GM12874 (cell line): ENCODE data around the gene NRDC.
A peak's percentile ranks its signal among the peaks of the same experiment; 100 is the strongest.

Experiments used
- TF ChIP-seq, protein P1 (sequence below): IDR thresholded peaks from 2 replicates; pipeline ENCODE4 v1.5.1; 2011; ENCODE audit warnings: low read depth, mild to moderate bottlenecking, control low read depth, low read length, moderate library complexity; ENCODE audit not compliant: insufficient read depth

NRDC gene, protein sequence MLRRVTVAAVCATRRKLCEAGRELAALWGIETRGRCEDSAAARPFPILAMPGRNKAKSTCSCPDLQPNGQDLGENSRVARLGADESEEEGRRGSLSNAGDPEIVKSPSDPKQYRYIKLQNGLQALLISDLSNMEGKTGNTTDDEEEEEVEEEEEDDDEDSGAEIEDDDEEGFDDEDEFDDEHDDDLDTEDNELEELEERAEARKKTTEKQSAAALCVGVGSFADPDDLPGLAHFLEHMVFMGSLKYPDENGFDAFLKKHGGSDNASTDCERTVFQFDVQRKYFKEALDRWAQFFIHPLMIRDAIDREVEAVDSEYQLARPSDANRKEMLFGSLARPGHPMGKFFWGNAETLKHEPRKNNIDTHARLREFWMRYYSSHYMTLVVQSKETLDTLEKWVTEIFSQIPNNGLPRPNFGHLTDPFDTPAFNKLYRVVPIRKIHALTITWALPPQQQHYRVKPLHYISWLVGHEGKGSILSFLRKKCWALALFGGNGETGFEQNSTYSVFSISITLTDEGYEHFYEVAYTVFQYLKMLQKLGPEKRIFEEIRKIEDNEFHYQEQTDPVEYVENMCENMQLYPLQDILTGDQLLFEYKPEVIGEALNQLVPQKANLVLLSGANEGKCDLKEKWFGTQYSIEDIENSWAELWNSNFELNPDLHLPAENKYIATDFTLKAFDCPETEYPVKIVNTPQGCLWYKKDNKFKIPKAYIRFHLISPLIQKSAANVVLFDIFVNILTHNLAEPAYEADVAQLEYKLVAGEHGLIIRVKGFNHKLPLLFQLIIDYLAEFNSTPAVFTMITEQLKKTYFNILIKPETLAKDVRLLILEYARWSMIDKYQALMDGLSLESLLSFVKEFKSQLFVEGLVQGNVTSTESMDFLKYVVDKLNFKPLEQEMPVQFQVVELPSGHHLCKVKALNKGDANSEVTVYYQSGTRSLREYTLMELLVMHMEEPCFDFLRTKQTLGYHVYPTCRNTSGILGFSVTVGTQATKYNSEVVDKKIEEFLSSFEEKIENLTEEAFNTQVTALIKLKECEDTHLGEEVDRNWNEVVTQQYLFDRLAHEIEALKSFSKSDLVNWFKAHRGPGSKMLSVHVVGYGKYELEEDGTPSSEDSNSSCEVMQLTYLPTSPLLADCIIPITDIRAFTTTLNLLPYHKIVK

DNA sequence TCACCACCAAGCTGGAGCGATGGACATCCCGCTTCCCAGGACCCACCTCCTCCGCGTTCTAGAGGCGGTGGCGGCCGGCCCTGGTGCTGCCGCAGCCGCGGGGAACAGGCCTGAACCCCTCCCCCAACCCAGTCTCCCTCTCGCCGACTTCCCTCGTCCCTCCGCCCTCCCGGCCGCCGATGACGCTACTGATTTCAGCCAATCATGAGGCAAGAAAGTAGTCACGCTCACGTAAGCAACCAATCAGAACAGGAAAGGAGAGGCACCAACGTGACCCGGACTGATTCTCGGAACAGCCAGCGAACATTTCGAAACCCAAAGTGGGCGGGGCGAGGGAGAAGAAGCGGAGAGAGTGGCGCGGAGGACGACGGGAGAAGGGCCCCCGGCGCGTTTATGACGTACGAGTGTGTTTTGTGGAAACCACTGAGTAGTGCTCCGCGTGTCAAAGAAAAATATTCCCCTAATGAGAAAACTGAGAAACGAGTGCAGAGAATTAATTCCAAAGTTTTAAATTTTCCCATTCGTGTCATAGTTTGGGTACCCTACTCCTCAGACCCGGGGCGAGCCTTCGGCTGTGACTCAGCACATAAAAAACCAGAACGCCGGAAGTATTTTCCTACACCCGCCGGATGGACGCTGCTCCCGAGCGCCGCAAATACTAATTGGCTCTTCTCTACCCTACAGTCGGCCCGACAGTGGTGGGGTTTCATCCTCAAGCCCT is at the start of gene NRDC:
Gene NRDC, minus strand, starts transcription at position 112 of the 721 bp plus-strand sequence. CDS start 112 bp downstream, outside the sequence.
- TF ChIP-seq, protein P1, sequence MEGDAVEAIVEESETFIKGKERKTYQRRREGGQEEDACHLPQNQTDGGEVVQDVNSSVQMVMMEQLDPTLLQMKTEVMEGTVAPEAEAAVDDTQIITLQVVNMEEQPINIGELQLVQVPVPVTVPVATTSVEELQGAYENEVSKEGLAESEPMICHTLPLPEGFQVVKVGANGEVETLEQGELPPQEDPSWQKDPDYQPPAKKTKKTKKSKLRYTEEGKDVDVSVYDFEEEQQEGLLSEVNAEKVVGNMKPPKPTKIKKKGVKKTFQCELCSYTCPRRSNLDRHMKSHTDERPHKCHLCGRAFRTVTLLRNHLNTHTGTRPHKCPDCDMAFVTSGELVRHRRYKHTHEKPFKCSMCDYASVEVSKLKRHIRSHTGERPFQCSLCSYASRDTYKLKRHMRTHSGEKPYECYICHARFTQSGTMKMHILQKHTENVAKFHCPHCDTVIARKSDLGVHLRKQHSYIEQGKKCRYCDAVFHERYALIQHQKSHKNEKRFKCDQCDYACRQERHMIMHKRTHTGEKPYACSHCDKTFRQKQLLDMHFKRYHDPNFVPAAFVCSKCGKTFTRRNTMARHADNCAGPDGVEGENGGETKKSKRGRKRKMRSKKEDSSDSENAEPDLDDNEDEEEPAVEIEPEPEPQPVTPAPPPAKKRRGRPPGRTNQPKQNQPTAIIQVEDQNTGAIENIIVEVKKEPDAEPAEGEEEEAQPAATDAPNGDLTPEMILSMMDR, result no peak

DNA sequence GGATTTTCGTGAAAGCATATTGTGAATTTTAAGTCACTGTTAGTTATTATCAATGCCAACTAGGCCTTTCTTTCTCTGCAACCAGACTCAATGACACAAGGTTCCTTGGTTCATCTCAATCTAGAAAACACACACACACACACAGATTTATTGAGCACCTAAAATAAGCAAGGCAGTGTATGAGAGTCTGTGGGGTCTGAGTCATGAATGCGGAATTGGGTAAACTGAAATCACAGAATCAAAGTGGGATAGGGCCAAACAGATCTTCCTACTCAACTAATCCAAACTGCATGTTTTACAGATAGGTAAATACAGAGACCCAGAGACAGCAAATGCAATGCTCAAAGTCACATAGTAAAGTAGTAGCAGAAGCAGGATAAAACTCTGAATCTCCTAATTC is 48.5 kb upstream of the NRDC start:
- TF ChIP-seq, protein P1, result no peak

DNA sequence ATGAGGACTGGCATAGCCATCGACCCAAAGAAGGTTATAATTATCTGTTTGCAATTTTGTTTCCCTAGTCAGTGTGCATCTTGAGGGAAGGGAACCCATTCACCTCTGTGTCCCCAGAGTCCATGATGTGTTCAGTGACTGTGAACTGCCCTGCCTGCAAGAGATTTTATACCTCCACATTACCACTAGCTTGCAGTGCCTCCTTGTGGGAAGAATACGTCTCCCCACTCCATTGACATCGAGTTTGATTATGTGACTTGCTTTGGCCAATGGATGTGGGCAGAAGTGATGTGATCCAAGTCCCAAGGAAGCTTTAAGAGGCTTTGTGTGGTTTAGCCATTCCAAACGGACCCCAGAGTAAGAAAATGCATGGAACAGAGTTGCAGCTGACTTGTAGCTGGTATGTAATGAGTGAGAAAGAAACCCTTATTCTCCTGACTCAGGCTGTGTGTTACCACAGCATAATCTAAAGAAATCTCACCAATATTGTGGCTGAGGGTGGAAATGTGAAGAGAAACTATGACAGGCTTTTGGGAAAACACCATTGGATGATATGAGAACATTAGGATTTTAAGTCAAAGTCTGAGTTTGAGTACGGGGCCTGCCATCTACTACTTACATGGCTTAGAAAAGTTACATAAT is 47.8 kb upstream of the NRDC start:
- TF ChIP-seq, protein P1, result peak; percentile 42; the same call in 1 of the 2 replicates

DNA sequence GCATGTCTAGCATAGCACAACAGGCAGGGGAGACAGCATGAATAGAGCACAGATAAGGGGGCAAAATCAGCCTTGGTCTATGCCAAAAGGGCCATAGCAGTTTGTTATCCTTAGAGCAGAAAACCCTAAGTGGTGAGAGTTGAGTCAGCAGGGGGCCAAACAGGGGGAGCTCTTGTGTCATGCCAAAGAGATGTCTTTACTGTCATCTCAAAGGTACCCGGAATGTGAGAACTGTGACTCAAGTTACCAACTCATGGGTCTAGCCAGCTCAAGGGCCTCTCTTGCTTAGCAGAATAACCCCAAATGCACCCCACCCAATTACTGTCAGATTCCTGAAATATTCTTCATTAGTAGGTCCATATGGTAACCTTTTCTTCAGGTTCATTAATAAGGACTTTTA is 45.9 kb upstream of the NRDC start:
- TF ChIP-seq, protein P1, result no peak

DNA sequence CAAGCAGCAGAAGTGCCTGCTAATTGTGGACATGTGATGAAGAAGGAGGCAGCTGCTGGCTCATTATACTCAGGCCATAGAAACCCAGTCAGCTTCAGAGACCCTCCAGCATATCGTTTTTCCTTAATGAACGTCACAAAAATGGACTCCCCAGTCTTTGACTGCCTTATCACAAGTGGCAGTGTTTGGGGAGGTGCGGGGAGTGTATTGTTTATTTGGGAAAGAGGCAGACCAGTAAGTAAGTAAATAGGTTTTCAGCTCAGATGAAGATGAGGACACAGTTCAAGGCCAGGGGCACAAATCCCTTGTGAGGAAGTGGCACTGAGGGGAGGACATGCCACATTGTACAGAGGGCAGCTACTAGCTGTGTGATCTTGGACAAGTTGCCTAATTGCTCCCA is 43.5 kb upstream of the NRDC start:
- TF ChIP-seq, protein P1, result no peak

DNA sequence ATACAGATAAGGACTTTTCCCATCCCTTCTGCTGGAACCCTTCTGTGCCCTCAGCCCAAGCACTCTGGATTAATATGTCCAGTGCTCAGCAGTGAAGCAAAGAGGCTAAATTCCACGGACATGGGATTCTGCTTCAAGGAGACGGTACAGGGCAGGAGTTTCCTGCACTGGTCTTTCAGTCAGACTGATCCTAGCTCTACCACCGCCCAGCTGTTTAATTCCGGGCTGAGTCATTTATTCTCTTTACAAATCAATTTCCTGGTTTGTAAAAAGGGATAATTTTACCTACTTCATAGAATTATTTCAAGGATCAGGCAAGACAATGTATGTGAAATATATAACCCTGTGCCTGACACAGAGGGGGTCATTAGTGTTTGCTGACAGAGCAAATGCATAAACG is 41.6 kb upstream of the NRDC start:
- TF ChIP-seq, protein P1, result no peak
